ENCODE results near the gene GMDS. TPM values are rescaled to one million over a fixed set of nuclear protein-coding genes. Genes with fewer than 3 reads are reported as not detected.
A peak's percentile ranks its signal among the peaks of the same experiment; 100 is the strongest.

Gene GMDS
- total RNA-seq, 1 experiment from 2014 or later: 11.0 TPM

GRCh38 chr6:1575210-1576041 lies 670.0 kb downstream of the GMDS start:
- DNase-seq (ENCODE audit: low read depth): peak; percentile 50

- DNase-seq (ENCODE audit: low read depth): no peak
Observed at GRCh38 chr6:1574890-1575209, 670.6 kb downstream of the GMDS start.

GRCh38 chr6:1574083-1574761 lies 671.2 kb downstream of the GMDS start:
- no peak for DNase-seq (ENCODE audit: low read depth)
